Heart left ventricle (tissue), 16 donors: Measurements from ENCODE around the gene CCDC85B. TPM values are rescaled to one million over a fixed set of nuclear protein-coding genes. Genes with fewer than 3 reads are reported as not detected.

Source experiments
- ATAC-seq, 4 donors: fragments of 200-7000 bp; cut with Tn5 transposase; one replicate each; pipeline ENCODE4 v1.9.1; 2020 to 2022; ENCODE audit warnings: moderate library complexity in 4 of 4, mild to moderate bottlenecking in 3 of 4, moderate number of reproducible peaks in 1 of 4
- DNase-seq, 5 donors: peaks; one replicate each; pipeline ENCODE4 v3.0.0-alpha.2; 2020
- H3K27ac ChIP-seq, 12 donors: fragments of 200-600 bp; sonication (generic) in 4 of 12; one replicate each; pipeline versions ENCODE4 v1.5.0 to v1.8.0; 2016 to 2022; ENCODE audit warnings: mild to moderate bottlenecking in 2 of 12
- H3K27me3 ChIP-seq, 9 donors: fragments of 200-600 bp; sonication (generic) in 2 of 9; one replicate each; pipeline versions ENCODE4 v1.5.1 to v1.8.0; 2016 to 2022; ENCODE audit warnings: mild to moderate bottlenecking in 3 of 9
- H3K36me3 ChIP-seq, 9 donors: fragments of 200-600 bp; sonication (generic) in 2 of 9; one replicate each; pipeline versions ENCODE4 v1.5.0 to v1.8.0; 2018 to 2022; ENCODE audit warnings: mild to moderate bottlenecking in 2 of 9
- H3K4me1 ChIP-seq, 12 donors: fragments of 200-600 bp; sonication (generic) in 4 of 12; one replicate each; pipeline versions ENCODE4 v1.5.0 to v1.8.0; 2016 to 2022; ENCODE audit warnings: mild to moderate bottlenecking in 3 of 12
- H3K4me3 ChIP-seq, 12 donors: fragments of 200-600 bp; sonication (generic) in 4 of 12; one replicate each; pipeline versions ENCODE4 v1.5.0 to v1.8.0; 2017 to 2022; ENCODE audit warnings: mild to moderate bottlenecking in 9 of 12, moderate library complexity in 4 of 12
- H3K9me3 ChIP-seq, 12 donors: fragments of 200-600 bp; sonication (generic) in 4 of 12; one replicate each; pipeline versions ENCODE4 v1.5.0 to v1.8.0; 2016 to 2022; ENCODE audit warnings: mild to moderate bottlenecking in 1 of 12
- POLR2A ChIP-seq, 2 donors: fragments of 450-650 bp; IDR thresholded peaks; one replicate each; pipeline ENCODE4 v1.6.1; 2017; ENCODE audit warnings: antibody characterized with exemption in 2 of 2, mild to moderate bottlenecking in 2 of 2, moderate library complexity in 2 of 2
- WGBS, 4 donors: extraction: QIAGEN DNeasy Blood & Tissue Kit in 2 of 4; methylation state at CpG; one replicate each; pipeline versions ENCODE4 v1.1.5 to v1.1.7; 2013 to 2018; 5-methylcytosine and 5-hydroxymethylcytosine counted together
- intact Hi-C, 10 donors: fragments of 100-400 bp; cut with DNase I; formaldehyde crosslinking; loops; one replicate each; pipeline versions ENCODE4 v1.11.1 to v1.14.2; 2022
- polyA plus RNA-seq, 2 donors: library from polyadenylated mRNA; stranded (reverse); fragments of 200-250 nt; gene quantifications; one replicate each; pipeline ENCODE4 v1.2.3, GENCODE V29; 2013
- total RNA-seq, 9 donors: library from RNA; depleted of rRNA in 2 of 9; stranded (reverse); fragments of >200 nt in 2 of 9; fragmentation: NEBNext Ultra II Directional in 3 of 9; extraction: Animal tissue kit (Norgen Biotek cat#: 25700) in 3 of 9; gene quantifications; one replicate each; pipeline versions ENCODE4 v1.1.0 to v1.2.4, GENCODE V29; 2016 to 2023
- TF ChIP-seq, protein P1 (sequence below), 12 donors: fragments of 200-600 bp; sonication (generic) in 4 of 12; IDR thresholded peaks; one replicate each; pipeline versions ENCODE4 v1.5.0 to v1.8.0; 2018 to 2022; ENCODE audit warnings: antibody characterized with exemption in 12 of 12, mild to moderate bottlenecking in 5 of 12
- donor health status: ischemic (EF 13 %, LVEDD 7.1; RV severe dilation, severe dysfunction).
- donor health status: healthy with polysubstance abuse.
- donor health status: DM: no; HTN: yes; CAD: no.
- donor health status: DM: no; HTN: no; CAD: no.
- donor health status: ischemic (EF 25% LVEDD 6.9; RV normal size, moderate dysfunction).
- donor health status: ischemic (EF 25% LVEDD 5.7; RV mildly dilated, moderate dysfunction).
- donor health status: healthy.
- donor health status: DM: yes; HTN: yes; CAD: no.
- donor health status: ischemic (EF 35%, LVEDD 5.7; RV mildly dilated, moderate dysfunction).
- donor health status: nonischemic (EF 11% LVEDD 7.7; RV severe dilation, severe dysfunction).
- donor health status: DM: yes; HTN: yes; CAD: no.
- donor health status: PGD.
- donor health status: ischemic (EF 29% LVEDD 5.4; RV normal size, mild dysfunction).
- donor health status: nonischemic (EF 23%, LVEDD 6.1; RV moderate dilation, normal function).

Gene CCDC85B
- total and polyA plus RNA-seq, 11 donors: 31.3 to 78.1 (median 36.9) TPM

DNA sequence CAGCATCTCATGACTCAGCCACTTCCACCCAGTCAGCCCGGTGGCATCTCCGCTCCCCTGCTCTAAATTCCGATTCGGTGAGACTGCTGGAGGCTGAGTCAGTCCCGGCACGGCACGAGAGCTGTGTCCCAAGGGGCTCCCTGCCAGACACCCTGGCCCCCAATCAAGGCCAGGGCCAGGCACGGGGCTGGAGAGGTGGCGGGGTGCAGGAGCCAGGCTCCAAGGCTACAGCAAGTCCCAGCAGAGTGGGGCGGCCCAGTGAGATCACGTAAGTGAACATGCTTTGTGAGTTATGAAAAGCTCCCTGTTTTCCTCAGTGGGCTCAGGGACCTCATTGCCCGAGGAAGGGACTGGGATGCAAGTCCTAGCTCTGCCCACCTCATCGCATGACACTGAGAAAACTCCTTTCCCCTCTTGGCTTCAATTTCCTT lies 25.4 kb downstream of the CCDC85B start:
- peaks cover 16 to 65% (median 58%) of the 10 kb centered on the region in 12 donors for H3K4me1 ChIP-seq
- peaks cover 0 to 9% (median 0%) of the 10 kb centered on the region in 9 donors for H3K36me3 ChIP-seq
- no peaks in the 10 kb centered on the region for H3K9me3 ChIP-seq
- H3K27me3 ChIP-seq: no peaks in the 10 kb centered on the region
- H3K27ac ChIP-seq: peak overlapping the region; percentile 34 to 98 (median 82)
- DNase-seq (peak; percentile 72 to 93 (median 83)), ATAC-seq (peak; percentile 29 to 64 (median 56))
- intact Hi-C loops: loop anchor here in 1 of 10 donors (5.0 kb wide), 1 partner anchor 46 kb away; the partner anchor contains the start of gene SART1
- TF ChIP-seq POLR2A (IDR thresholded peaks at IDR 0.05): no peak
- TF ChIP-seq, protein P1, sequence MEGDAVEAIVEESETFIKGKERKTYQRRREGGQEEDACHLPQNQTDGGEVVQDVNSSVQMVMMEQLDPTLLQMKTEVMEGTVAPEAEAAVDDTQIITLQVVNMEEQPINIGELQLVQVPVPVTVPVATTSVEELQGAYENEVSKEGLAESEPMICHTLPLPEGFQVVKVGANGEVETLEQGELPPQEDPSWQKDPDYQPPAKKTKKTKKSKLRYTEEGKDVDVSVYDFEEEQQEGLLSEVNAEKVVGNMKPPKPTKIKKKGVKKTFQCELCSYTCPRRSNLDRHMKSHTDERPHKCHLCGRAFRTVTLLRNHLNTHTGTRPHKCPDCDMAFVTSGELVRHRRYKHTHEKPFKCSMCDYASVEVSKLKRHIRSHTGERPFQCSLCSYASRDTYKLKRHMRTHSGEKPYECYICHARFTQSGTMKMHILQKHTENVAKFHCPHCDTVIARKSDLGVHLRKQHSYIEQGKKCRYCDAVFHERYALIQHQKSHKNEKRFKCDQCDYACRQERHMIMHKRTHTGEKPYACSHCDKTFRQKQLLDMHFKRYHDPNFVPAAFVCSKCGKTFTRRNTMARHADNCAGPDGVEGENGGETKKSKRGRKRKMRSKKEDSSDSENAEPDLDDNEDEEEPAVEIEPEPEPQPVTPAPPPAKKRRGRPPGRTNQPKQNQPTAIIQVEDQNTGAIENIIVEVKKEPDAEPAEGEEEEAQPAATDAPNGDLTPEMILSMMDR (IDR thresholded peaks at IDR 0.05): no peak
- peak overlapping the region in 6 of 12 donors; percentile 6 to 33 (median 13) for H3K4me3 ChIP-seq
- 15 to 30% (median 20%) methylated on average over 6 to 13 of the region's 13 CpGs for WGBS, 4 donors

DNA sequence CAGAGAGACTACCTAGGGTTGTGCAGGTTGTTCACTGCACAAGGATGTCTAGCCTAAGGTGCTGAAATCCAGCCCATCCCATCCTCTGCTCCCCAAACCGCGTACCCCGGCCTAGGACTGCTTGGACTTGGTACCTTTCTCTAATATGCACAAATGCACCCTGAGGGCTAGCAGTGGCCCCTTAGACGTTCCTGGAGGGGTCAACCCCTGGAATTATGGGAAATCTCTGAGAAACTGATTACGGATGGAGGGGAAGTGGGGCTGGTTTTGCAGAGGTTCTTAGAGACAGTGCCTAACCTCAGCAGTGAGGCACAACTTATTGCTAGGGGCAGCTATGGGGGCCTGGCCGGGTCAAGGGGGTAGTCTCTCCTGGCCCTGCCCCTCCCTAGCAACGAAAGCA lies 25.9 kb downstream of the CCDC85B start:
- H3K9me3 ChIP-seq: no peaks in the 10 kb centered on the region
- DNase-seq: no peak
- intact Hi-C loops: loop anchor here in 1 of 10 donors (5.0 kb wide), 1 partner anchor 46 kb away; the partner anchor contains the start of gene SART1
- WGBS, 4 donors: 67 to 79% (median 76%) methylated on average over 6 to 7 of the region's 7 CpGs
- TF ChIP-seq, protein P1 (IDR thresholded peaks at IDR 0.05): no peak
- TF ChIP-seq POLR2A (IDR thresholded peaks at IDR 0.05): no peak
- H3K27me3 ChIP-seq: no peaks in the 10 kb centered on the region
- no peak for ATAC-seq
- H3K4me3 ChIP-seq: peak overlapping the region in 4 of 12 donors; percentile 4 to 33 (median 12)
- H3K4me1 ChIP-seq: peaks cover 16 to 66% (median 56%) of the 10 kb centered on the region in 12 donors
- H3K27ac ChIP-seq: peak overlapping the region in 11 of 12 donors; percentile 34 to 98 (median 84)
- H3K36me3 ChIP-seq: peaks cover 0 to 9% (median 0%) of the 10 kb centered on the region in 9 donors

GRCh38 chr11:65917077-65917433 lies 26.6 kb downstream of the CCDC85B start:
- Histone ChIP-seq H3K36me3 (peaks cover 0 to 13% (median 3%) of the 10 kb centered on the region in 9 donors), H3K27me3 (no peaks in the 10 kb centered on the region), H3K9me3 (no peaks in the 10 kb centered on the region), H3K4me3 (peak overlapping the region in 5 of 12 donors; percentile 6 to 100 (median 89)), H3K27ac (peak overlapping the region in 6 of 12 donors; percentile 80 to 98 (median 96)), H3K4me1 (peaks cover 16 to 59% (median 50%) of the 10 kb centered on the region in 12 donors)
- intact Hi-C loops: loop anchor here in 1 of 10 donors (5.0 kb wide), 1 partner anchor 45 kb away; the partner anchor contains the start of gene SART1
- DNase-seq (no peak), ATAC-seq (no peak)
- WGBS, 4 donors: 89 to 98% (median 94%) methylated on average over 3 of the region's 3 CpGs
- TF ChIP-seq POLR2A (IDR thresholded peaks at IDR 0.05): no peak
- TF ChIP-seq, protein P1 (IDR thresholded peaks at IDR 0.05): no peak

- no peak for TF ChIP-seq POLR2A (IDR thresholded peaks at IDR 0.05)
- H3K9me3 ChIP-seq: no peaks in the 10 kb centered on the region
- H3K36me3 ChIP-seq: peaks cover 0 to 18% (median 8%) of the 10 kb centered on the region in 9 donors
- intact Hi-C loops: loop anchor here in 4 of 10 donors (1.0 to 5.0 kb wide), 5 partner anchors 27 to 57 kb away; partner anchors contain the start of genes MUS81 (in 2 of the 4), SART1 (in 2 of the 4) and CCDC85B (in 1 of the 4)
- ATAC-seq: no peak
- H3K27ac ChIP-seq: peak overlapping the region; percentile 95 to 100 (median 97)
- no peaks in the 10 kb centered on the region for H3K27me3 ChIP-seq
- WGBS, 4 donors: 83 to 86% (median 83%) methylated on average over 12 to 35 of the region's 35 CpGs
- peaks cover 16 to 56% (median 48%) of the 10 kb centered on the region in 12 donors for H3K4me1 ChIP-seq
- peak overlapping the region; percentile 81 to 100 (median 93) for H3K4me3 ChIP-seq
- DNase-seq: no peak
Observed at GRCh38 chr11:65917434-65918210, 27.1 kb downstream of the CCDC85B start.
